ENCODE results near the gene ANKRD66.

DNA sequence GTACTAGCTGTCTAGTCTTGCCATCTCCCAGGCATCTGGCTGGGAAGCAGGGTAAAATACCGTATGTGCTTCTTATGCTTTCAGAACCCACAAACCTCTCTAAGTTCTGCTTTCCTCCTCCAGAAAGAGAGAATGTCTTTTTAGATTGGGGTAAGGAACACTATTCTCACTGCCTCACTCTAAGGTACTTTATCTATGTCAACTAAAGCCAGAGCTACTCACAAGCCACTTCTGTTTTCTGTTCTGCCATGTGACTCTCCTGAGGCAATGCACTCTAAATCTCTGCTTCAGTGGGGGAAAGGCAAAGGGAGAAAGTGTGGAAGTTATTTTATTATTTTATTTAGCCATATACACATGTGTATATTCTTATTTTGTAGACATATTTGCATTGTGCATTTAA lies 62.1 kb downstream of the ANKRD66 start:
- TF ChIP-seq, protein P1, sequence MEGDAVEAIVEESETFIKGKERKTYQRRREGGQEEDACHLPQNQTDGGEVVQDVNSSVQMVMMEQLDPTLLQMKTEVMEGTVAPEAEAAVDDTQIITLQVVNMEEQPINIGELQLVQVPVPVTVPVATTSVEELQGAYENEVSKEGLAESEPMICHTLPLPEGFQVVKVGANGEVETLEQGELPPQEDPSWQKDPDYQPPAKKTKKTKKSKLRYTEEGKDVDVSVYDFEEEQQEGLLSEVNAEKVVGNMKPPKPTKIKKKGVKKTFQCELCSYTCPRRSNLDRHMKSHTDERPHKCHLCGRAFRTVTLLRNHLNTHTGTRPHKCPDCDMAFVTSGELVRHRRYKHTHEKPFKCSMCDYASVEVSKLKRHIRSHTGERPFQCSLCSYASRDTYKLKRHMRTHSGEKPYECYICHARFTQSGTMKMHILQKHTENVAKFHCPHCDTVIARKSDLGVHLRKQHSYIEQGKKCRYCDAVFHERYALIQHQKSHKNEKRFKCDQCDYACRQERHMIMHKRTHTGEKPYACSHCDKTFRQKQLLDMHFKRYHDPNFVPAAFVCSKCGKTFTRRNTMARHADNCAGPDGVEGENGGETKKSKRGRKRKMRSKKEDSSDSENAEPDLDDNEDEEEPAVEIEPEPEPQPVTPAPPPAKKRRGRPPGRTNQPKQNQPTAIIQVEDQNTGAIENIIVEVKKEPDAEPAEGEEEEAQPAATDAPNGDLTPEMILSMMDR (IDR thresholded peaks at IDR 0.05; ENCODE audit: low read depth, low read length), result no peak
- TF ChIP-seq EZH2phosphoT487 (IDR thresholded peaks at IDR 0.05; ENCODE audit: low read depth), result no peak

Measured in OCI-LY3 (cell line).